Smooth muscle cell of the coronary artery (primary cell): ENCODE measurements around the gene HLA-E. TPM values are rescaled to one million over a fixed set of nuclear protein-coding genes. Genes with fewer than 3 reads are reported as not detected.

Source experiments
- total RNA-seq: library from RNA; depleted of rRNA; stranded (reverse); fragments of >200 nt; gene quantifications from 2 replicates; pipeline ENCODE4 v1.2.3, GENCODE V29; 2014; ENCODE audit warnings: low replicate concordance

Gene HLA-E
- total RNA-seq: 159 and 210 TPM in 2 replicates

DNA sequence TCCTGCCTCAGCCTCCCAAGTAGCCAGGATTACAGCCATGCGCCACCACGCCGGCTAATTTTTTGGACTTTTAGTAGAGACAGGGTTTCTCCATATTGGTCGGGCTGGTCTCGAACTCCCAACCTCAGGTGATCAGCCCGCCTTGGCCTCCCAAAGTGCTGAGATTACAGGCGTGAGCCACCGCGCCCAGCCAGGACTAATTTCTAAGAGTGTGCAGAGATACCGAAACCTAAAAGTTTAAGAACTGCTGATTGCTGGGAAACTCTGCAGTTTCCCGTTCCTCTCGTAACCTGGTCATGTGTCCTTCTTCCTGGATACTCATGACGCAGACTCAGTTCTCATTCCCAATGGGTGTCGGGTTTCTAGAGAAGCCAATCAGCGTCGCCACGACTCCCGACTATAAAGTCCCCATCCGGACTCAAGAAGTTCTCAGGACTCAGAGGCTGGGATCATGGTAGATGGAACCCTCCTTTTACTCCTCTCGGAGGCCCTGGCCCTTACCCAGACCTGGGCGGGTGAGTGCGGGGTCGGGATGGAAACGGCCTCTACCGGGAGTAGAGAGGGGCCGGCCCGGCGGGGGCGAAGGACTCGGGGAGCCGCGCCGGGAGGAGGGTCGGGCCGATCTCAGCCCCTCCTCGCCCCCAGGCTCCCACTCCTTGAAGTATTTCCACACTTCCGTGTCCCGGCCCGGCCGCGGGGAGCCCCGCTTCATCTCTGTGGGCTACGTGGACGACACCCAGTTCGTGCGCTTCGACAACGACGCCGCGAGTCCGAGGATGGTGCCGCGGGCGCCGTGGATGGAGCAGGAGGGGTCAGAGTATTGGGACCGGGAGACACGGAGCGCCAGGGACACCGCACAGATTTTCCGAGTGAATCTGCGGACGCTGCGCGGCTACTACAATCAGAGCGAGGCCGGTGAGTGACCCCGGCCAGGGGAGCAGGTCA, at the start of gene HLA-E:
Gene HLA-E (plus strand): TSS at position 429 of the 945 bp plus-strand sequence. CDS start 23 bp downstream, at position 452.

Other genes starting within 250 kb of the HLA-E start
- 6.7 and 7.6 TPM in 2 replicates for gene TRIM39, start 162.6 kb upstream of the HLA-E start, total RNA-seq
- gene RPP21, start 144.4 kb upstream of the HLA-E start, total RNA-seq: 11.7 and 24.4 TPM in 2 replicates
- gene GNL1, start 67.0 kb downstream of the HLA-E start, total RNA-seq: 48.1 and 59.3 TPM in 2 replicates
- gene PRR3, start 67.8 kb downstream of the HLA-E start, total RNA-seq: 3.9 and 6.0 TPM in 2 replicates
- 36.5 and 46.5 TPM in 2 replicates for gene ABCF1, start 81.9 kb downstream of the HLA-E start, total RNA-seq
- 7.3 and 10.0 TPM in 2 replicates for gene PPP1R10, start 127.7 kb downstream of the HLA-E start, total RNA-seq
- gene MRPS18B, start 128.3 kb downstream of the HLA-E start, total RNA-seq: 36.3 and 43.5 TPM in 2 replicates
- 2.5 and 4.0 TPM in 2 replicates for gene ATAT1, start 137.4 kb downstream of the HLA-E start, total RNA-seq
- 2.5 and 2.7 TPM in 2 replicates for gene C6orf136, start 157.6 kb downstream of the HLA-E start, total RNA-seq
- gene DHX16, start 183.5 kb downstream of the HLA-E start, total RNA-seq: 34.6 and 46.2 TPM in 2 replicates
- gene PPP1R18, start 197.1 kb downstream of the HLA-E start, total RNA-seq: 28.8 and 52.0 TPM in 2 replicates
- 1.2 and 1.5 TPM in 2 replicates for gene NRM, start 201.5 kb downstream of the HLA-E start, total RNA-seq
- 1.8 and 5.0 TPM in 2 replicates for gene MDC1, start 227.8 kb downstream of the HLA-E start, total RNA-seq
- gene TUBB, start 230.8 kb downstream of the HLA-E start, total RNA-seq: 361 and 456 TPM in 2 replicates